Activated naive CD4-positive, alpha-beta T cell treated with anti-CD3 and anti-CD28 coated beads for 36 hours (primary cell): ENCODE data around the gene ADARB1. TPM values are rescaled to one million over a fixed set of nuclear protein-coding genes. Genes with fewer than 3 reads are reported as not detected.

Experiments
- CTCF ChIA-PET: fragments of 350-600 bp; sonication (Branson Sonifier 250); formaldehyde crosslinking; loops from one replicate; lab custom pipeline; 2021; ENCODE audit warnings: antibody characterized with exemption; lab: Charles Lee
- DNase-seq: peaks from one replicate; pipeline ENCODE4 v3.0.0-alpha.2; 2020
- H3K27ac Mint-ChIP-seq: one replicate; pipeline ENCODE4 v1.8.0; 2021; ENCODE audit warnings: mild to moderate bottlenecking, mixed read lengths
- H3K27me3 Mint-ChIP-seq: one replicate; pipeline ENCODE4 v1.8.0; 2021; ENCODE audit warnings: low read depth, mixed read lengths
- H3K36me3 Mint-ChIP-seq: one replicate; pipeline ENCODE4 v1.8.0; 2021; ENCODE audit warnings: low read depth, mixed read lengths
- H3K4me1 Mint-ChIP-seq: one replicate; pipeline ENCODE4 v1.8.0; 2021; ENCODE audit warnings: low read depth, mixed read lengths
- H3K4me3 Mint-ChIP-seq: one replicate; pipeline ENCODE4 v1.8.0; 2021; ENCODE audit warnings: mild to moderate bottlenecking, moderate library complexity, mixed read lengths
- H3K9me3 Mint-ChIP-seq: one replicate; pipeline ENCODE4 v1.8.0; 2021; ENCODE audit warnings: mixed read lengths
- intact Hi-C: fragments of 100-400 bp; cut with micrococcal nuclease; formaldehyde crosslinking; loops from one replicate; pipeline ENCODE4 v1.15.1; 2023
- total RNA-seq, 2 experiments: library from RNA; stranded (reverse); gene quantifications; one replicate each; pipeline ENCODE4 v1.2.3, GENCODE V29; 2021

The ADARB1 gene
- total RNA-seq, 2 experiments from 2014 or later = 30.1 to 33.3 TPM

DNA sequence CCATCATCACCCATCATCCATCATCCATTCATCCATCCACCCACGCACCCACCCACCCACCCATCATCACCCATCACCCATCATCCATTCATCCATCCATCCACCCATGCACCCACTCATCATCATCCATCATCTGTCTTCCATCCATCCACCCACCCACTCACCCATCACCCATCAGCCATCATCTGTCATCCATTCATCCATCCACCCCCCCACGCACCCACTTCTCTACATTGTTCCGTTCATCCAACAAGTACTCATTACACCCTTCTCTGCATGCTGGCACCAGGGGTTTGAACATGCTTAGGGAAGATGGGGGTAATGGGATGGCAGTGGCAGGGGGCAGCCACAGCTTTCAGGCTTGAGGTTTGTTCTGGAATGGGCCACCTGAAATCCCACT, 82.1 kb downstream of the ADARB1 start:
- Mint-ChIP-seq H3K27me3 (no peaks in the 10 kb centered on the region), H3K4me3 (no peak overlapping the region), H3K27ac (no peak overlapping the region), H3K4me1 (peaks cover 32% of the 10 kb centered on the region), H3K9me3 (no peaks in the 10 kb centered on the region), H3K36me3 (peaks cover 4% of the 10 kb centered on the region)
- CTCF ChIA-PET = no interaction called here
- intact Hi-C loops = no loop called here
- no peak for DNase-seq

DNA sequence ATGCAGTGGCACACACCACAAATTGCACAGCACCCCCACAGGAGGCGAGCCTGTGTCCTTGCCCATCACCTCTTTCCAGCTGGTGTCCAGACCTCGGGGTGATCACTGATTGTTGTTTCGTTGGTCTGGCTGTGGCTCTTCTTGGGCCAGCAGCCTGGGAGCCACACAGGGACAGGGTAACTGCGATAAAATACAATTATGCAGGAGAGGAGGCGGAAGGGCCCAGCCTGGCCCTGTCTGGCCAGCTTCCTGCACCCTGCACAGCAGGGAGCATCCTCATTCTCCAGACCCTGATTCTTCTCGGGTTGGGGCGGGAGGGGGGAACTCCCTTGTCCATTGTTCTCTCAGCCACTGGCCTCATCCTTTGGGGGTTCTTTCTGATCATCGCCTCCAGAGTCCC, 83.6 kb downstream of the ADARB1 start:
- H3K4me3 Mint-ChIP-seq = no peak overlapping the region
- H3K36me3 Mint-ChIP-seq = peaks cover 10% of the 10 kb centered on the region
- H3K4me1 Mint-ChIP-seq = peaks cover 18% of the 10 kb centered on the region
- no peak for DNase-seq
- no peaks in the 10 kb centered on the region for H3K9me3 Mint-ChIP-seq
- no peaks in the 10 kb centered on the region for H3K27me3 Mint-ChIP-seq
- no peak overlapping the region for H3K27ac Mint-ChIP-seq
- CTCF ChIA-PET = interaction anchor here (1.3 kb wide), 1 partner anchor 20 kb away, joined by 4 read pairs; no protein-coding TSS in a partner anchor
- intact Hi-C loops = no loop called here

DNA sequence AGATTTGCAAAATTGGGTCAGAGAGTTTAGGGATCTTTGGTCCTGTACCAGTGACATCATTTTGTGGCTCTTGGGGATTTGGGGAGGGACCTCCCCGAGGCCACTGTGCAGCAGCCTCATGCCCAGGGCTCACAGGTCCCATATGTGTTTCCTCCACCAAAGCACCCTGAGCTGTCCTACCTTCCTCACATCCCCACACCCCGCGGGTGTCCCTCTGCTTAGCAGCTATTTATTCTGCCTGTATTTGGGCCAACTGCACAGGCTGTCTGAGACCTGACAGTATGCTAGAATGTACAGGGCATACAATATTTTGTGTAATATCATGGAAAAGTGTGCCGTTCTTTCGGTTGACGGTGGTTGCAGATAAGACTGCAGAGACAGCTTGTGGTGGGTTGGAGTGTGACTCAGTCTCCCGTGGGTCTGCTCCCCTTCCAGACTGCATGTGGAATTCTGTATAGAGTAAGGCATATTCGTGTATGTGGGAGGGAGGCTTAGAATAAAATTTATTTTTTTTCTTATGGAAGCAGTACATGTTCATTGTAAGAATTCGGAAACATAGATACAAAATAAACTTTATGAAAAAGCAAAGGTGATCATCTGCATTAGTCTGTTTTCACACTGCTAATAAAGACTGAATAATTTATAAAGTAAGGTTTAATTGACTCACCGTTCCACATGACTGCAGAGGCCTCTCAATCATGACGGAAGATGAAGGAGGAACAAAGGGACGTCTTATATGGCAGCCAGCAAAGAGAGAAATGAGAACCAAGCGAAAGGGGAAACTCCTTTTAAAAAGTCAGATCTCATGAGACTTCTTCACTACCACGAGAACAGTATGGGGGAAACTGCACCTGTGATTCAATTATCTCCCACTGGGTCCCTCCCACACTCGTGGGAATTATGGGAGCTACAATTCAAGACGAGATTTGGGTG, 84.4 kb downstream of the ADARB1 start:
- Mint-ChIP-seq H3K9me3 (no peaks in the 10 kb centered on the region), H3K4me1 (peaks cover 11% of the 10 kb centered on the region), H3K27me3 (no peaks in the 10 kb centered on the region), H3K36me3 (peaks cover 10% of the 10 kb centered on the region), H3K27ac (no peak overlapping the region), H3K4me3 (no peak overlapping the region)
- CTCF ChIA-PET = no interaction called here
- intact Hi-C loops = no loop called here
- no peak for DNase-seq

GRCh38 chr21:45160198-45160597, 85.8 kb downstream of the ADARB1 start:
- CTCF ChIA-PET = no interaction called here
- Mint-ChIP-seq H3K4me1 (peaks cover 2% of the 10 kb centered on the region), H3K4me3 (no peak overlapping the region), H3K36me3 (peaks cover 10% of the 10 kb centered on the region), H3K27me3 (no peaks in the 10 kb centered on the region), H3K9me3 (no peaks in the 10 kb centered on the region), H3K27ac (no peak overlapping the region)
- DNase-seq = no peak
- intact Hi-C loops = loop anchor here (10.0 kb wide), 1 partner anchor 75 kb away; no protein-coding TSS in a partner anchor

- no peaks in the 10 kb centered on the region for H3K4me1 Mint-ChIP-seq
Observed at GRCh38 chr21:45161038-45161945, 86.9 kb downstream of the ADARB1 start.

DNA sequence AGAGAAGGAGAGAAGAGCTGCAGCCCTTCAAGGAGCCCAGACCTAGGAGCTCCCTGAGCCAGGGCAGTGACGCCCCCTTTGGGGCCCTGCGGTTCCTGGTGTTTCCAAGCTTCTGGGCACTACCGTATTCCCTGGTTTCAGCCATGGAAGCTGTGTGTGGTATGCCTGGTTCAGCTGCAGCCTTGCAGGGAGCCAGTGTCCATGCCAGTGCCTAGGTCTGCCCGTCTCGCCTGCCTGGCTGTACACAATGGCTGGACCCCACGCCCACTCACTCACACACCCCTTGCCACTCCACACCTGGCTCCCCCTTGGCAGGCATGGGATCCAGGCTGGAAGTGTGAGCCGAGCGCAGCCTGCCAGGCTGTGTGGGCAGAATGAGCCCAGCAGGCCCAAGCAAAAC, 87.7 kb downstream of the ADARB1 start:
- no peaks in the 10 kb centered on the region for H3K27me3 Mint-ChIP-seq

More at GRCh38 chr21:45161038-45161945, 86.9 kb downstream of the ADARB1 start:
- Mint-ChIP-seq H3K27me3 (no peaks in the 10 kb centered on the region), H3K27ac (no peak overlapping the region), H3K4me3 (no peak overlapping the region), H3K9me3 (no peaks in the 10 kb centered on the region), H3K36me3 (peaks cover 7% of the 10 kb centered on the region)
- CTCF ChIA-PET = interaction anchor here (0.7 to 0.8 kb wide), 2 partner anchors 129 to 720 kb away, joined by 3 read pairs; no protein-coding TSS in a partner anchor
- no peak for DNase-seq
- intact Hi-C loops = loop anchor here (10.0 kb wide), 1 partner anchor 74 kb away; no protein-coding TSS in a partner anchor

DNA sequence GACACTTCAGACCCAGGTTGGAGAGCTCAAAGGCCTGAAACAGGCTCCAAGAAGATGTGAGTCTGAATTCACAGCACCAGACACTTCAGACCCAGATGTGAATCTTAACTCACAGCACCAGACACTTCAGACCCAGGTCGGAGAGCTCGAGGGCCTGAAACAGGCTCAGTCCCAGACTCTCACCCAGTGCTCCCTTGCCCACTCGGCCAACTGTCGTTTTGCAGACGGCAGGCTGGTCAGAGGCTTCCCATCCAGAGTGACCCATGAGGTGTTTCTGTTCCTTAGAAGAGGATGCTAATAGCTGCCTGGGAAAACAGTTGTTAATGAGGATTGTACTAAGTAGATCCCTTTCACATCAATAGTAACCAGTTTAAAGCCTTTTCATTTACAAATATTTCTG, 88.4 kb downstream of the ADARB1 start:
- peaks cover 6% of the 10 kb centered on the region for H3K36me3 Mint-ChIP-seq
- intact Hi-C loops = loop anchor here (10.0 kb wide), 1 partner anchor 72 kb away; no protein-coding TSS in a partner anchor
- H3K4me3 Mint-ChIP-seq = no peak overlapping the region
- DNase-seq = no peak
- peaks cover 2% of the 10 kb centered on the region for H3K4me1 Mint-ChIP-seq
- no peaks in the 10 kb centered on the region for H3K27me3 Mint-ChIP-seq
- no peaks in the 10 kb centered on the region for H3K9me3 Mint-ChIP-seq
- no peak overlapping the region for H3K27ac Mint-ChIP-seq
- CTCF ChIA-PET = interaction anchor here (0.7 to 0.9 kb wide), 2 partner anchors 11 to 164 kb away, joined by 3 read pairs; no protein-coding TSS in a partner anchor

More for the DNA sequence above, 87.7 kb downstream of the ADARB1 start:
- CTCF ChIA-PET = interaction anchor here (0.8 kb wide), 1 partner anchor 128 kb away, joined by 3 read pairs; no protein-coding TSS in a partner anchor
- H3K4me1 Mint-ChIP-seq = no peaks in the 10 kb centered on the region
- H3K36me3 Mint-ChIP-seq = peaks cover 6% of the 10 kb centered on the region
- no peak for DNase-seq
- no peak overlapping the region for H3K27ac Mint-ChIP-seq
- intact Hi-C loops = loop anchor here (10.0 kb wide), 1 partner anchor 73 kb away; no protein-coding TSS in a partner anchor
- H3K4me3 Mint-ChIP-seq = no peak overlapping the region
- H3K9me3 Mint-ChIP-seq = no peaks in the 10 kb centered on the region

DNA sequence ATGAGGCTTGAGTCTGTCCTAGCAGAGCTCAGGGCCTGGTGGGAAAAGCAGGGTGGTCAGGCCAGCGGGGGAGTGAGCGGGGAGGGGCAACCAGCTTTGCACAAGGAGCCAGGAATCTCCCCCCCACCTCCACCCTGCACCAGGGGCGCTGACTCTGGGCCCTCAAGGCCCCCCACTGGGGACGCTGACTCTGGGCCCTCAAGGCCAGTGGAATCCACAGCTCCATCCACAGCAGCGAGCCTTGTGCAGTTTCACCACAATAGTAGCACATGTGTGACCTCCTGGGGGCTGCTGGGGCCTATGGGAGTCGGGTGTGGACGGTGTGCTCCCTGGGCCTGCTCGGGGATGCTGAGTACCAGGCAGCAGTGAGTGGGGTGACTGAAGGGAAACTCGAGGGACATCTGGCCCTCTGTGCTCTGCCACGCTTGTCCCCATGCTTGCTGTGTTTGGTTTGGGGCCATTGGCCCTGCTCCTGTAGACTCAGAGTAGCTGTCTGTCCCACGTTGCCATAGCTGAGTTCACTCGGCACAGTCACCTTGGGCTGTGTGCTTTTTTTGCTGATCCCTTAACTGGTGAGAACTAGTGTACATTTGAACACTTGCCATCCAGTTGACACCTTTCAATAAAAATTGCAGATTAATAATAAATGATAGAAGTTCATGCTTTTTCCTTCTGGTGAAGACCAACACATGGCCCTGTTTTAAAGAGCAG, 89.2 kb downstream of the ADARB1 start:
- DNase-seq = no peak
- Mint-ChIP-seq H3K36me3 (peaks cover 6% of the 10 kb centered on the region), H3K27ac (no peak overlapping the region), H3K4me3 (no peak overlapping the region), H3K4me1 (peaks cover 8% of the 10 kb centered on the region), H3K27me3 (no peaks in the 10 kb centered on the region), H3K9me3 (no peaks in the 10 kb centered on the region)
- intact Hi-C loops = loop anchor here (10.0 kb wide), 1 partner anchor 71 kb away; no protein-coding TSS in a partner anchor
- CTCF ChIA-PET = interaction anchor here (0.7 to 1.5 kb wide), 3 partner anchors 12 to 164 kb away, joined by 3 read pairs; no protein-coding TSS in a partner anchor

DNA sequence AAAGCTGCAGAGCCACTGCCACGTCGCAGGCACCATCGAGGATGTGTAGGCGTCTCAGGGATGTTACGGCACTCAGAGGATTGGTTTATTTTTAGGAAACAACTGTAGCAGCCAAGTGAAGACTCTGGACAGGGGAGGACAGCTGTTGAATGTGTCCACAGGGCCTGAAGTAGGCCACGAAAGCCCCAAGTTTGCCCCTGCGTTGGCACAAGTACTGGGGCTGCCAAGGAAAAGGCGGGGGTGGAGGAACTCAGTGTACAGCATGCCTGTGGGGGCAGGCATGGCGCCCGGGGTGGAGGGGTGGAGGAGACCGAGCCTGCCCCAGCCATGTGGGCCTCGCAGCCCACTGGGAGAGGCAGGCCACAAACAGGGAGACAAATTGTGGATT, 89.7 kb downstream of the ADARB1 start:
- Mint-ChIP-seq H3K27ac (no peak overlapping the region), H3K9me3 (no peaks in the 10 kb centered on the region)
- CTCF ChIA-PET = interaction anchor here (1.5 kb wide), 1 partner anchor 26 kb away, joined by 3 read pairs; no protein-coding TSS in a partner anchor

GRCh38 chr21:45164838-45165237, 90.5 kb downstream of the ADARB1 start:
- H3K36me3 Mint-ChIP-seq = peaks cover 6% of the 10 kb centered on the region
- H3K27ac Mint-ChIP-seq = no peak overlapping the region
- CTCF ChIA-PET = interaction anchor here (1.5 kb wide), 1 partner anchor 26 kb away, joined by 3 read pairs; no protein-coding TSS in a partner anchor
- no peaks in the 10 kb centered on the region for H3K9me3 Mint-ChIP-seq
- intact Hi-C loops = loop anchor here (10.0 kb wide), 1 partner anchor 70 kb away; no protein-coding TSS in a partner anchor
- peaks cover 21% of the 10 kb centered on the region for H3K4me1 Mint-ChIP-seq
- no peak overlapping the region for H3K4me3 Mint-ChIP-seq
- no peaks in the 10 kb centered on the region for H3K27me3 Mint-ChIP-seq
- DNase-seq = no peak

More for the DNA sequence above, 89.7 kb downstream of the ADARB1 start:
- no peak for DNase-seq
- peaks cover 6% of the 10 kb centered on the region for H3K36me3 Mint-ChIP-seq
- H3K27me3 Mint-ChIP-seq = no peaks in the 10 kb centered on the region
- H3K4me1 Mint-ChIP-seq = peaks cover 13% of the 10 kb centered on the region
- no peak overlapping the region for H3K4me3 Mint-ChIP-seq
- intact Hi-C loops = loop anchor here (10.0 kb wide), 1 partner anchor 71 kb away; no protein-coding TSS in a partner anchor

DNA sequence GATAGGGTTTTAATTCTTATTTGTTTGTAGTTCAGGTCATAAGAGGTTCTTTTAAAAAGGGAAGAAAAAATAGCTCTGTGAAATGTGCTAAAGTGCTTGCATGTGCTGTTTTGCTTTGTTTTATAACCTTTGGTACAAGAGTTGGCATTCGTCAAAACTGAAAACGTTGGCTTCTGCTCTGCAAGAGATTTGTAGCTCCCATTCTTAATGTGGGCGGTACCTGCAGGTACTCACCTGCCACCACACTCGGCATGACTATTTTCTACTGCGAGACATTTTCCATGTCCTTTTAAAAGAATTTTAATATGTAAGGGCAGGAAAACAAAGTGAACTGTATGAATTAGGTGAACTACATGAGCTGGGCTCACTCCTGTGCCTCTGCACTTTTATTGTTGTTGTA, 92.6 kb downstream of the ADARB1 start:
- no peak for DNase-seq
- peaks cover 4% of the 10 kb centered on the region for H3K36me3 Mint-ChIP-seq
- no peaks in the 10 kb centered on the region for H3K27me3 Mint-ChIP-seq
- CTCF ChIA-PET = interaction anchor here (0.7 to 1.9 kb wide), 3 partner anchors 10 to 126 kb away, joined by 3 to 9 read pairs (median 4); no protein-coding TSS in a partner anchor
- H3K9me3 Mint-ChIP-seq = no peaks in the 10 kb centered on the region
- H3K4me3 Mint-ChIP-seq = no peak overlapping the region
- H3K27ac Mint-ChIP-seq = no peak overlapping the region
- peaks cover 23% of the 10 kb centered on the region for H3K4me1 Mint-ChIP-seq
- intact Hi-C loops = loop anchor here (10.0 kb wide), 1 partner anchor 68 kb away; no protein-coding TSS in a partner anchor
